Measurements from ENCODE around the gene TRAF3.
"Not testable (repeated sequence)": the region's sequence is repeated elsewhere in the genome, so short reads cannot be mapped to it uniquely, and the experiment has no call there.

Gene TRAF3

DNA sequence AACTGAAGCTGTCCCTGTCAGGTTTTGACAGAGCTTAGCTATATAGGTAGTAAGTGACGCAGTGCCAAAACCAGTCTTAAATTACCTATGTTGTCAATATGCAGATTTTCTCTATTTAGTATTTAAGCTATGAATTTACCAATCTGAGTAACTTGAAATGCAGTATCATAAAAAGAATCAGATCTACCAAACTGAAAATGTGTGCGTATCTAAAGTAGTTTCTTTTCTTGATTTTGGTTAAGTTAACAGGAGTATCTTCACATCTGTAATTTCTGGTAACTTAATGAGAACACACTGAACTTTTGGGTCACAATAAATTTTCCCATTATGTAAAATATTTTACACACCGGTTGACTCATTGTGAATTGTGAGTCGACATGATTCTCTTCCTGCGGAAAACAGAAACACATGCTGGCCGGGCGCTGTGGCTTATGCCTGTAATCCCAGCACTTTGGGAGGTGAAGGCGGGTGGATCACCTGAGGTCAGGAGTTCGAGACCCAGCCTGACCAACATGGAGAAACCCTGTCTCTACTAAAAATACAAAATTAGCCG, 45.1 kb downstream of the TRAF3 start:
- Histone ChIP-seq H3K9me3 (ENCODE audit: insufficient read depth, low read length) (no peaks in the 10 kb centered on the region), H3K4me3 (ENCODE audit: insufficient read depth, low read length, poor library complexity, severe bottlenecking) (no peak overlapping the region), H3K9ac (ENCODE audit: low read length) (no peak overlapping the region), H4K20me1 (ENCODE audit: low read depth, low read length) (no peaks in the 10 kb centered on the region), H3K9me2 (replicated peaks; ENCODE audit: insufficient read depth, low read length) (no peaks in the 10 kb centered on the region), H3K27ac (ENCODE audit: low read depth, low read length) (no peak overlapping the region), H3K4me2 (ENCODE audit: low read depth, low read length, poor library complexity, severe bottlenecking) (no peak overlapping the region), H3K36me3 (ENCODE audit: low read length) (no peaks in the 10 kb centered on the region), H3K79me2 (ENCODE audit: insufficient read depth, low read length) (no peaks in the 10 kb centered on the region), H3F3A (ENCODE audit: insufficient read depth) (no peaks in the 10 kb centered on the region), H2AFZ (ENCODE audit: low read depth, low read length, severe bottlenecking) (no peak overlapping the region), H3K27me3 (ENCODE audit: low read length) (no peaks in the 10 kb centered on the region)
- TF ChIP-seq, protein P1, sequence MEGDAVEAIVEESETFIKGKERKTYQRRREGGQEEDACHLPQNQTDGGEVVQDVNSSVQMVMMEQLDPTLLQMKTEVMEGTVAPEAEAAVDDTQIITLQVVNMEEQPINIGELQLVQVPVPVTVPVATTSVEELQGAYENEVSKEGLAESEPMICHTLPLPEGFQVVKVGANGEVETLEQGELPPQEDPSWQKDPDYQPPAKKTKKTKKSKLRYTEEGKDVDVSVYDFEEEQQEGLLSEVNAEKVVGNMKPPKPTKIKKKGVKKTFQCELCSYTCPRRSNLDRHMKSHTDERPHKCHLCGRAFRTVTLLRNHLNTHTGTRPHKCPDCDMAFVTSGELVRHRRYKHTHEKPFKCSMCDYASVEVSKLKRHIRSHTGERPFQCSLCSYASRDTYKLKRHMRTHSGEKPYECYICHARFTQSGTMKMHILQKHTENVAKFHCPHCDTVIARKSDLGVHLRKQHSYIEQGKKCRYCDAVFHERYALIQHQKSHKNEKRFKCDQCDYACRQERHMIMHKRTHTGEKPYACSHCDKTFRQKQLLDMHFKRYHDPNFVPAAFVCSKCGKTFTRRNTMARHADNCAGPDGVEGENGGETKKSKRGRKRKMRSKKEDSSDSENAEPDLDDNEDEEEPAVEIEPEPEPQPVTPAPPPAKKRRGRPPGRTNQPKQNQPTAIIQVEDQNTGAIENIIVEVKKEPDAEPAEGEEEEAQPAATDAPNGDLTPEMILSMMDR (IDR thresholded peaks at IDR 0.05; ENCODE audit: insufficient read depth, low read length, poor library complexity, severe bottlenecking), result no peak
- TF ChIP-seq EZH2phosphoT487 (conservative IDR thresholded peaks at IDR 0.05; ENCODE audit: low read length), result no peak

GRCh38 chr14:102822887-102823286, 45.6 kb downstream of the TRAF3 start:
- H2AFZ ChIP-seq (ENCODE audit: low read depth, low read length, severe bottlenecking); H3K27ac ChIP-seq (ENCODE audit: low read depth, low read length); H4K20me1 ChIP-seq (ENCODE audit: low read depth, low read length); H3K9ac ChIP-seq (ENCODE audit: low read length); H3K9me3 ChIP-seq (ENCODE audit: insufficient read depth, low read length); H3F3A ChIP-seq (ENCODE audit: insufficient read depth); H3K79me2 ChIP-seq (ENCODE audit: insufficient read depth, low read length); H3K4me2 ChIP-seq (ENCODE audit: low read depth, low read length, poor library complexity, severe bottlenecking); H3K9me2 ChIP-seq (replicated peaks; ENCODE audit: insufficient read depth, low read length); H3K27me3 ChIP-seq (ENCODE audit: low read length); H3K4me3 ChIP-seq (ENCODE audit: insufficient read depth, low read length, poor library complexity, severe bottlenecking); H3K36me3 ChIP-seq (ENCODE audit: low read length): not testable (repeated sequence)

DNA sequence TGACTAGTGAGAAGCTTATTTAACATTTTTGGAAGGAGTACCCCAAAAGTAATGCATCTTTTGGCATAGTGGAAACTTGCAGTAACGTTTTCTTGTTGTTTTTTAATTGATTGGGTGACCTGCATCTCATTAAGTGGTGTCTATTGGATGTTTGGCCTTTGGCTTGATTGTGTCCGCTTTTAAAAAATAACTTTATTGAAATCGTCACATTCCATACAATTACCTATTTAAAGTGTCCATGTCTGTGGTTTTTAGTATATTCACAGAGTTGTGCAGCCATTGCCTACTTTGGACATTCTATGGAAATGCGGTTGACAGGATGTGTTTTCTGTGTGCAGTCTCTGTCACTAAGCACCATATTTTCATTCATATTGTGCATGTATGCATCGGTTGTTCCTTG, 46.3 kb downstream of the TRAF3 start:
- no peak overlapping the region for H3K9ac ChIP-seq (ENCODE audit: low read length)
- H3K9me2 ChIP-seq (replicated peaks; ENCODE audit: insufficient read depth, low read length), result no peaks in the 10 kb centered on the region
- H3K79me2 ChIP-seq (ENCODE audit: insufficient read depth, low read length), result no peaks in the 10 kb centered on the region
- H3K4me2 ChIP-seq (ENCODE audit: low read depth, low read length, poor library complexity, severe bottlenecking), result no peak overlapping the region
- no peaks in the 10 kb centered on the region for H4K20me1 ChIP-seq (ENCODE audit: low read depth, low read length)
- H3K9me3 ChIP-seq (ENCODE audit: insufficient read depth, low read length), result no peaks in the 10 kb centered on the region
- no peak overlapping the region for H3K4me3 ChIP-seq (ENCODE audit: insufficient read depth, low read length, poor library complexity, severe bottlenecking)
- no peak overlapping the region for H3K27ac ChIP-seq (ENCODE audit: low read depth, low read length)
- no peaks in the 10 kb centered on the region for H3K27me3 ChIP-seq (ENCODE audit: low read length)
- TF ChIP-seq EZH2phosphoT487 (conservative IDR thresholded peaks at IDR 0.05; ENCODE audit: low read length), result no peak
- TF ChIP-seq, protein P1 (IDR thresholded peaks at IDR 0.05; ENCODE audit: insufficient read depth, low read length, poor library complexity, severe bottlenecking), result no peak
- no peaks in the 10 kb centered on the region for H3F3A ChIP-seq (ENCODE audit: insufficient read depth)
- no peak overlapping the region for H2AFZ ChIP-seq (ENCODE audit: low read depth, low read length, severe bottlenecking)
- H3K36me3 ChIP-seq (ENCODE audit: low read length), result no peaks in the 10 kb centered on the region

DNA sequence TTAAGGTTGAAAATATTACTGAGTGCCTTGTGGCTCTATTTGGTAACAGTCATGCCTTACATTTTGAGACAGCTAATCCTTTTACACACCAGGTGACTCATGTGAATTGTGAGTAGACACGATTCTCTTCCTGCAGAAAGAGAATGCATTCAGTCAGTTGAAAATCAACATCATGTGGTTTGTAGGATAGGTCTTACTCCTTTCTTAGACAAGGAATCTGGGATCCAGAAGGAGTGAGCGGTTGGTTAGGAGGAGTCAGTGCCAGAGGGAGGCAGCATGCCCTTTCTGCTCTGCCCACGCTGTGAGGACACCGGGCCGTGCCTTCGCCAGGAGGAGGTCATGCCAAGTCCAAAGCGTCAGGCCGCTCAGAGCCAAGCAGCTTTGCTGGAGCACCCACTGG, 47.6 kb downstream of the TRAF3 start:
- Histone ChIP-seq H3K9me3 (ENCODE audit: insufficient read depth, low read length) (no peaks in the 10 kb centered on the region), H3K4me2 (ENCODE audit: low read depth, low read length, poor library complexity, severe bottlenecking) (no peak overlapping the region), H3K27ac (ENCODE audit: low read depth, low read length) (no peak overlapping the region), H3F3A (ENCODE audit: insufficient read depth) (no peaks in the 10 kb centered on the region), H2AFZ (ENCODE audit: low read depth, low read length, severe bottlenecking) (no peak overlapping the region), H3K4me3 (ENCODE audit: insufficient read depth, low read length, poor library complexity, severe bottlenecking) (no peak overlapping the region), H3K9me2 (replicated peaks; ENCODE audit: insufficient read depth, low read length) (no peaks in the 10 kb centered on the region), H3K79me2 (ENCODE audit: insufficient read depth, low read length) (no peaks in the 10 kb centered on the region), H4K20me1 (ENCODE audit: low read depth, low read length) (no peaks in the 10 kb centered on the region), H3K27me3 (ENCODE audit: low read length) (no peaks in the 10 kb centered on the region), H3K9ac (ENCODE audit: low read length) (no peak overlapping the region), H3K36me3 (ENCODE audit: low read length) (no peaks in the 10 kb centered on the region)
- TF ChIP-seq, protein P1 (IDR thresholded peaks at IDR 0.05; ENCODE audit: insufficient read depth, low read length, poor library complexity, severe bottlenecking), result no peak
- TF ChIP-seq EZH2phosphoT487 (conservative IDR thresholded peaks at IDR 0.05; ENCODE audit: low read length), result no peak
